MM.1S (cell line): Measurements from ENCODE around the gene INPP4A.

ENCODE experiments used
- DNase-seq: peaks from one replicate; pipeline ENCODE4 v3.0.0-alpha.2; 2015
- H2AFZ ChIP-seq: fragments of 300-600 bp; sonication (generic); 2 replicates; pipeline ENCODE4 v1.6.0; 2016; ENCODE audit warnings: antibody characterized with exemption, low read length
- H3F3A ChIP-seq: fragments of 300-600 bp; sonication (generic); 2 replicates; pipeline ENCODE4 v1.6.1; 2016; ENCODE audit warnings: mild to moderate bottlenecking, antibody characterized with exemption, low read length, moderate library complexity, mixed read lengths; ENCODE audit not compliant: insufficient read depth
- H3K27ac ChIP-seq: fragments of 300-600 bp; sonication (generic); 2 replicates; pipeline ENCODE4 v1.5.1; 2016; ENCODE audit warnings: mild to moderate bottlenecking, low read length
- H3K27me3 ChIP-seq: fragments of 300-600 bp; sonication (generic); replicated peaks from 2 replicates; pipeline ENCODE4 v1.6.0; 2016; ENCODE audit warnings: low read length; ENCODE audit not compliant: insufficient read depth
- H3K36me3 ChIP-seq: fragments of 300-600 bp; sonication (generic); replicated peaks from 2 replicates; pipeline ENCODE4 v1.6.1; 2016; ENCODE audit warnings: mild to moderate bottlenecking, low read length, mixed read lengths; ENCODE audit not compliant: insufficient read depth
- H3K4me1 ChIP-seq: fragments of 300-600 bp; sonication (generic); 2 replicates; pipeline ENCODE4 v1.6.1; 2016; ENCODE audit warnings: low read length, mixed read lengths
- H3K4me2 ChIP-seq: fragments of 300-600 bp; sonication (generic); 2 replicates; pipeline ENCODE4 v1.6.0; 2016; ENCODE audit warnings: low read depth, low read length
- H3K4me3 ChIP-seq: fragments of 300-600 bp; sonication (generic); 2 replicates; pipeline ENCODE4 v1.5.1; 2016; ENCODE audit warnings: low read length, mixed read lengths
- H3K79me2 ChIP-seq: fragments of 300-600 bp; sonication (generic); 2 replicates; pipeline ENCODE4 v1.6.1; 2016; ENCODE audit warnings: mixed run types, low read length, mixed read lengths
- H3K9ac ChIP-seq: fragments of 300-600 bp; sonication (generic); 2 replicates; pipeline ENCODE4 v1.6.1; 2016; ENCODE audit warnings: low read length, mixed read lengths
- H3K9me2 ChIP-seq: fragments of 300-600 bp; sonication (generic); replicated peaks from 2 replicates; pipeline ENCODE4 v1.6.1; 2016; ENCODE audit warnings: mild to moderate bottlenecking, low read length, mixed read lengths; ENCODE audit not compliant: insufficient read depth
- H3K9me3 ChIP-seq: fragments of 300-600 bp; sonication (generic); replicated peaks from 2 replicates; pipeline ENCODE4 v1.6.1; 2016; ENCODE audit warnings: mild to moderate bottlenecking, low read length, mixed read lengths; ENCODE audit not compliant: insufficient read depth
- H4K20me1 ChIP-seq: fragments of 300-600 bp; sonication (generic); 2 replicates; pipeline ENCODE4 v1.6.1; 2016; ENCODE audit warnings: mild to moderate bottlenecking, low read length, moderate library complexity, mixed read lengths; ENCODE audit not compliant: insufficient read depth
- CTCF ChIP-seq: fragments of 300-600 bp; sonication (generic); IDR thresholded peaks from 2 replicates; pipeline ENCODE4 v1.5.1; 2016; ENCODE audit warnings: antibody characterized with exemption, low read length, mixed read lengths
- EZH2 ChIP-seq: fragments of 300-600 bp; sonication (generic); optimal IDR thresholded peaks from 2 replicates; pipeline ENCODE3; 2017; ENCODE audit warnings: low read depth, mild to moderate bottlenecking, antibody characterized with exemption, low read length, mixed read lengths
- EZH2phosphoT487 ChIP-seq: fragments of 300-600 bp; sonication (generic); IDR thresholded peaks from 2 replicates; pipeline ENCODE4 v1.6.1; 2018; ENCODE audit warnings: antibody characterized with exemption, low read length

Gene INPP4A

DNA sequence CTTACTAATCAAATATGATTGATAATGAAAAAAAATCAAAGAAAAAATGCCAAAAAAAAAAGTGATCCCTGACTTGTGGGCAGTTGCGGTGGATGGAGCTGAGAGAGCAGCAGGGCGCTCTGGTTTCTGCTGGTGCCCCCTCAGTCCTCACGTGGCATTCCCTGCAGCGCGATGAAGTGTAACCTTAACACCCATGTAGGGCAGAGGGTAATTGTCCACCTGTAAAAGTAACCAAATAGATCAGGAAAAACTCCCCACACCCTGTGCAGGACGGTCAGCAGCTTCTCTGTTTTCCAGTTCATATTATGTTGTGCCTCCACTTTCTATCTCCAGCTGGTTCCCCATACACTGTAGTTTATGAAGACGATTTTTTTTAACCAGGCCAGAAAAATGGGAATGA is 138.6 kb downstream of the INPP4A start:
- H3K9me3 ChIP-seq: no peaks in the 10 kb centered on the region
- peaks cover 10% of the 10 kb centered on the region; the same call in 1 of the 2 replicates for H3K79me2 ChIP-seq
- H2AFZ ChIP-seq: no peak overlapping the region
- no peak overlapping the region for H3K4me3 ChIP-seq
- no peak overlapping the region for H3K4me2 ChIP-seq
- H3K9ac ChIP-seq: no peak overlapping the region
- no peak for DNase-seq
- TF ChIP-seq EZH2: no peak
- TF ChIP-seq EZH2phosphoT487: no peak
- no peak for TF ChIP-seq CTCF
- no peaks in the 10 kb centered on the region for H4K20me1 ChIP-seq
- no peaks in the 10 kb centered on the region for H3K27me3 ChIP-seq
- no peaks in the 10 kb centered on the region for H3K9me2 ChIP-seq
- H3F3A ChIP-seq: peaks cover 4% of the 10 kb centered on the region; the same call in 1 of the 2 replicates
- H3K27ac ChIP-seq: no peak overlapping the region
- peaks cover 21% of the 10 kb centered on the region for H3K36me3 ChIP-seq
- no peaks in the 10 kb centered on the region for H3K4me1 ChIP-seq

GRCh38 chr2:98583816-98584618 is 139.4 kb downstream of the INPP4A start:
- TF ChIP-seq CTCF (no peak), EZH2phosphoT487 (no peak)
- Histone ChIP-seq H3K4me2 (no peak overlapping the region), H3K36me3 (peaks cover 21% of the 10 kb centered on the region)

DNA sequence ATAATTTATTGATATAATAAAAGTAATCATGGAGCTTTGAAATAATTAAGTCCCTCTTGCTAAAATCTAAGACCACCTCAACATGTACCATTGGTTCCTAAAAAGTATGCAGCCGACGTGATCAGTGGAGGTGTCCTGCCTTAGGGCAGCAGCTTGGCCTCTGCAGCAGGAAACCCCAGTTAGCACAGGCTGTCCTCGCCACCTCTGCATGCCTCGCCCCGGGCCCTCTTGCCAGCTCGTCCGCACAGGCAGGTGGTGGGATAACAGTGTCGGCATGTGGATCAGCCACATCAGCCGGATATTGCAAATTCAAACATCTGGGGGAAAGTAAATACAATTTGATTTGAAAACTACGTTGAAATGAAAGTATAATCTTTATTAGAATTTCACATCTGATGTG is 140.7 kb downstream of the INPP4A start:
- no peak for TF ChIP-seq EZH2phosphoT487
- TF ChIP-seq CTCF: no peak
- no peak for TF ChIP-seq EZH2
- Histone ChIP-seq H3K9me3 (no peaks in the 10 kb centered on the region), H3K4me2 (no peak overlapping the region), H3F3A (peaks cover 4% of the 10 kb centered on the region; the same call in 1 of the 2 replicates), H2AFZ (no peak overlapping the region), H3K4me1 (no peaks in the 10 kb centered on the region), H3K9me2 (no peaks in the 10 kb centered on the region), H3K36me3 (peaks cover 27% of the 10 kb centered on the region), H4K20me1 (no peaks in the 10 kb centered on the region), H3K79me2 (0 out of 2 replicates have a peak, but pooled peaks cover 3% of the 10 kb centered on the region), H3K27ac (no peak overlapping the region), H3K27me3 (no peaks in the 10 kb centered on the region), H3K4me3 (no peak overlapping the region), H3K9ac (no peak overlapping the region)
- no peak for DNase-seq

More at GRCh38 chr2:98583816-98584618, 139.4 kb downstream of the INPP4A start:
- no peak overlapping the region for H3K4me3 ChIP-seq
- no peak overlapping the region for H3K9ac ChIP-seq
- no peak for DNase-seq
- H3K9me2 ChIP-seq: no peaks in the 10 kb centered on the region
- H3K79me2 ChIP-seq: peaks cover 10% of the 10 kb centered on the region; the same call in 1 of the 2 replicates
- no peaks in the 10 kb centered on the region for H3K27me3 ChIP-seq
- H3K9me3 ChIP-seq: no peaks in the 10 kb centered on the region
- no peaks in the 10 kb centered on the region for H3K4me1 ChIP-seq
- no peak overlapping the region for H3K27ac ChIP-seq
- no peak overlapping the region for H2AFZ ChIP-seq
- H4K20me1 ChIP-seq: no peaks in the 10 kb centered on the region
- peaks cover 4% of the 10 kb centered on the region; the same call in 1 of the 2 replicates for H3F3A ChIP-seq
